ENCODE results near the gene TFDP2. TPM values are rescaled to one million over a fixed set of nuclear protein-coding genes. Genes with fewer than 3 reads are reported as not detected.
A peak's percentile ranks its signal among the peaks of the same experiment; 100 is the strongest.

TFDP2 gene
- total and polyA plus RNA-seq, 9 of the 15 experiments (the other 6 are each of a cell fraction or from before 2014, with no cell fraction given): 95.6 to 179 (median 126) TPM

DNA sequence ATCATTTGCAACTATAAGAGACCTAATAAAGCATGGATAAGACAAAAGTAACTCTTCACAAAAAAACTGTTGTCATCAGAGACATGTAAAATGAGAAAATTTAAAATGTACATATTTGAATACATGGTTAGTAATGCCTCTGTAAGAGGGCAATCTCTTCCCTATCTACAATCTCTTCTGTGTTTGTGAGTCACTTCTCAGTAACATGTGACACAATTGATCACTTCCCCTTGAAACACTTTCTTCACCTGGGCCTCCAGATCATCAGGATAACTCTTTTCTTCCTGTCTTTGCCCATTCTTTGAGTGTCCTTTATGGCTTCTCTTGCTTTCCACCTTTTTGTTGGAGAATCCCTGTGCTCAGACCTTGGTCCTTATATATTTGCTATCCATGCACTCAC, 50.4 kb downstream of the TFDP2 start (continued):
- no peak for TF ChIP-seq ZNF668 (CRISPR knock-in tag; IDR thresholded peaks at IDR 0.05)
- TF ChIP-seq, protein P1, sequence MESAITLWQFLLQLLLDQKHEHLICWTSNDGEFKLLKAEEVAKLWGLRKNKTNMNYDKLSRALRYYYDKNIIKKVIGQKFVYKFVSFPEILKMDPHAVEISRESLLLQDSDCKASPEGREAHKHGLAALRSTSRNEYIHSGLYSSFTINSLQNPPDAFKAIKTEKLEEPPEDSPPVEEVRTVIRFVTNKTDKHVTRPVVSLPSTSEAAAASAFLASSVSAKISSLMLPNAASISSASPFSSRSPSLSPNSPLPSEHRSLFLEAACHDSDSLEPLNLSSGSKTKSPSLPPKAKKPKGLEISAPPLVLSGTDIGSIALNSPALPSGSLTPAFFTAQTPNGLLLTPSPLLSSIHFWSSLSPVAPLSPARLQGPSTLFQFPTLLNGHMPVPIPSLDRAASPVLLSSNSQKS (CRISPR knock-in tag; IDR thresholded peaks at IDR 0.05): no peak
- no peak for TF ChIP-seq TBL1XR1 (IDR thresholded peaks at IDR 0.05; ENCODE audit: low read length in 2 of 2)
- TF ChIP-seq SMARCA4 (IDR thresholded peaks at IDR 0.05): peak; percentile 83; the same call in 1 of the 2 replicates
- TF ChIP-seq, protein P2, sequence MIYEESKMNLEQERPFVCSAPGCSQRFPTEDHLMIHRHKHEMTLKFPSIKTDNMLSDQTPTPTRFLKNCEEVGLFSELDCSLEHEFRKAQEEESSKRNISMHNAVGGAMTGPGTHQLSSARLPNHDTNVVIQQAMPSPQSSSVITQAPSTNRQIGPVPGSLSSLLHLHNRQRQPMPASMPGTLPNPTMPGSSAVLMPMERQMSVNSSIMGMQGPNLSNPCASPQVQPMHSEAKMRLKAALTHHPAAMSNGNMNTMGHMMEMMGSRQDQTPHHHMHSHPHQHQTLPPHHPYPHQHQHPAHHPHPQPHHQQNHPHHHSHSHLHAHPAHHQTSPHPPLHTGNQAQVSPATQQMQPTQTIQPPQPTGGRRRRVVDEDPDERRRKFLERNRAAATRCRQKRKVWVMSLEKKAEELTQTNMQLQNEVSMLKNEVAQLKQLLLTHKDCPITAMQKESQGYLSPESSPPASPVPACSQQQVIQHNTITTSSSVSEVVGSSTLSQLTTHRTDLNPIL (CRISPR knock-in tag; IDR thresholded peaks at IDR 0.05): no peak
- no peak for TF ChIP-seq PCBP1 (IDR thresholded peaks at IDR 0.05; ENCODE audit: low read depth, low read length, poor library complexity, severe bottlenecking)
- no peak for TF ChIP-seq SP2 (IDR thresholded peaks at IDR 0.05; ENCODE audit: extremely low read depth, low read depth, low read length, poor library complexity, severe bottlenecking)
- no peak for TF ChIP-seq PYGO2 (tag; IDR thresholded peaks at IDR 0.05)
- TF ChIP-seq EP300 (IDR thresholded peaks at IDR 0.05; ENCODE audit: low read length): peak; percentile 65
- TF ChIP-seq, protein P3, sequence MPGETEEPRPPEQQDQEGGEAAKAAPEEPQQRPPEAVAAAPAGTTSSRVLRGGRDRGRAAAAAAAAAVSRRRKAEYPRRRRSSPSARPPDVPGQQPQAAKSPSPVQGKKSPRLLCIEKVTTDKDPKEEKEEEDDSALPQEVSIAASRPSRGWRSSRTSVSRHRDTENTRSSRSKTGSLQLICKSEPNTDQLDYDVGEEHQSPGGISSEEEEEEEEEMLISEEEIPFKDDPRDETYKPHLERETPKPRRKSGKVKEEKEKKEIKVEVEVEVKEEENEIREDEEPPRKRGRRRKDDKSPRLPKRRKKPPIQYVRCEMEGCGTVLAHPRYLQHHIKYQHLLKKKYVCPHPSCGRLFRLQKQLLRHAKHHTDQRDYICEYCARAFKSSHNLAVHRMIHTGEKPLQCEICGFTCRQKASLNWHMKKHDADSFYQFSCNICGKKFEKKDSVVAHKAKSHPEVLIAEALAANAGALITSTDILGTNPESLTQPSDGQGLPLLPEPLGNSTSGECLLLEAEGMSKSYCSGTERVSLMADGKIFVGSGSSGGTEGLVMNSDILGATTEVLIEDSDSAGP (CRISPR knock-in tag; IDR thresholded peaks at IDR 0.05): no peak
- TF ChIP-seq, protein P4, sequence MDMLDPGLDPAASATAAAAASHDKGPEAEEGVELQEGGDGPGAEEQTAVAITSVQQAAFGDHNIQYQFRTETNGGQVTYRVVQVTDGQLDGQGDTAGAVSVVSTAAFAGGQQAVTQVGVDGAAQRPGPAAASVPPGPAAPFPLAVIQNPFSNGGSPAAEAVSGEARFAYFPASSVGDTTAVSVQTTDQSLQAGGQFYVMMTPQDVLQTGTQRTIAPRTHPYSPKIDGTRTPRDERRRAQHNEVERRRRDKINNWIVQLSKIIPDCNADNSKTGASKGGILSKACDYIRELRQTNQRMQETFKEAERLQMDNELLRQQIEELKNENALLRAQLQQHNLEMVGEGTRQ (CRISPR knock-in tag; IDR thresholded peaks at IDR 0.05): peak; percentile 44
- TF ChIP-seq HMG20A (CRISPR knock-in tag; conservative IDR thresholded peaks at IDR 0.05): no peak
- TF ChIP-seq SMAD1 (IDR thresholded peaks at IDR 0.05; ENCODE audit: low read depth, low read length, partially characterized antibody): no peak
- peak; percentile 92 for TF ChIP-seq SMARCE1 (IDR thresholded peaks at IDR 0.05)
- TF ChIP-seq, protein P5, sequence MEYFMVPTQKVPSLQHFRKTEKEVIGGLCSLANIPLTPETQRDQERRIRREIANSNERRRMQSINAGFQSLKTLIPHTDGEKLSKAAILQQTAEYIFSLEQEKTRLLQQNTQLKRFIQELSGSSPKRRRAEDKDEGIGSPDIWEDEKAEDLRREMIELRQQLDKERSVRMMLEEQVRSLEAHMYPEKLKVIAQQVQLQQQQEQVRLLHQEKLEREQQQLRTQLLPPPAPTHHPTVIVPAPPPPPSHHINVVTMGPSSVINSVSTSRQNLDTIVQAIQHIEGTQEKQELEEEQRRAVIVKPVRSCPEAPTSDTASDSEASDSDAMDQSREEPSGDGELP (CRISPR knock-in tag; IDR thresholded peaks at IDR 0.05; ENCODE audit: borderline replicate concordance): no peak
- TF ChIP-seq SNRNP70 (optimal IDR thresholded peaks at IDR 0.05; ENCODE audit: low read depth, low read length): no peak
- no peak for TF ChIP-seq EHMT2 (IDR thresholded peaks at IDR 0.05)
- TF ChIP-seq, protein P6, sequence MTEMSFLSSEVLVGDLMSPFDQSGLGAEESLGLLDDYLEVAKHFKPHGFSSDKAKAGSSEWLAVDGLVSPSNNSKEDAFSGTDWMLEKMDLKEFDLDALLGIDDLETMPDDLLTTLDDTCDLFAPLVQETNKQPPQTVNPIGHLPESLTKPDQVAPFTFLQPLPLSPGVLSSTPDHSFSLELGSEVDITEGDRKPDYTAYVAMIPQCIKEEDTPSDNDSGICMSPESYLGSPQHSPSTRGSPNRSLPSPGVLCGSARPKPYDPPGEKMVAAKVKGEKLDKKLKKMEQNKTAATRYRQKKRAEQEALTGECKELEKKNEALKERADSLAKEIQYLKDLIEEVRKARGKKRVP (CRISPR knock-in tag; IDR thresholded peaks at IDR 0.05): no peak
- TF ChIP-seq, protein P7, sequence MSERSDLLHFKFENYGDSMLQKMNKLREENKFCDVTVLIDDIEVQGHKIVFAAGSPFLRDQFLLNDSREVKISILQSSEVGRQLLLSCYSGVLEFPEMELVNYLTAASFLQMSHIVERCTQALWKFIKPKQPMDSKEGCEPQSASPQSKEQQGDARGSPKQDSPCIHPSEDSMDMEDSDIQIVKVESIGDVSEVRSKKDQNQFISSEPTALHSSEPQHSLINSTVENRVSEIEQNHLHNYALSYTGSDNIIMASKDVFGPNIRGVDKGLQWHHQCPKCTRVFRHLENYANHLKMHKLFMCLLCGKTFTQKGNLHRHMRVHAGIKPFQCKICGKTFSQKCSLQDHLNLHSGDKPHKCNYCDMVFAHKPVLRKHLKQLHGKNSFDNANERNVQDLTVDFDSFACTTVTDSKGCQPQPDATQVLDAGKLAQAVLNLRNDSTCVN (CRISPR knock-in tag; IDR thresholded peaks at IDR 0.05): no peak
- TF ChIP-seq ZNF239 (CRISPR knock-in tag; IDR thresholded peaks at IDR 0.05): no peak
- no peak for TF ChIP-seq ZNF561 (CRISPR knock-in tag; conservative IDR thresholded peaks at IDR 0.05)

All from K562 (cell line).